H54 (cell line): ENCODE results near the gene KLHL33.

Experiments
- DNase-seq: peaks from one replicate; pipeline ENCODE4 v3.0.0; 2011; ENCODE audit warnings: low spot score, mixed read lengths; ENCODE audit not compliant: insufficient read length
- FAIRE-seq: peaks from 3 replicates; lab custom pipeline; 2011; peaks lifted over from hg19 to GRCh38; lab: Jason Lieb, UNC
- POLR2A ChIP-seq: IDR thresholded peaks from 2 replicates; pipeline ENCODE4 v1.6.1; 2011; ENCODE audit warnings: low read depth, mild to moderate bottlenecking, low read length

KLHL33 gene

GRCh38 chr14:20436363-20436755 lies 393 bp upstream of the KLHL33 start:
- DNase-seq (no peak), FAIRE-seq (no peak)
- no peak for TF ChIP-seq POLR2A

GRCh38 chr14:20434701-20435581 lies 1.0 kb downstream of the KLHL33 start:
- TF ChIP-seq POLR2A: no peak
- FAIRE-seq: no peak
- DNase-seq: no peak

GRCh38 chr14:20429801-20430669 lies 5.9 kb downstream of the KLHL33 start:
- TF ChIP-seq POLR2A: no peak
- FAIRE-seq (no peak), DNase-seq (no peak)

GRCh38 chr14:20428802-20429201 lies 7.2 kb downstream of the KLHL33 start:
- DNase-seq (no peak), FAIRE-seq (no peak)
- no peak for TF ChIP-seq POLR2A

- FAIRE-seq (no peak), DNase-seq (no peak)
- TF ChIP-seq POLR2A: no peak
These were observed 8.0 kb downstream of the KLHL33 start for GRCh38 chr14:20428010-20428365.

- DNase-seq (peak; percentile 12), FAIRE-seq (no peak)
- no peak for TF ChIP-seq POLR2A
These were observed 8.5 kb downstream of the KLHL33 start for GRCh38 chr14:20427231-20428009.

GRCh38 chr14:20424851-20425250 lies 11.1 kb downstream of the KLHL33 start:
- FAIRE-seq (no peak), DNase-seq (no peak)
- no peak for TF ChIP-seq POLR2A

- FAIRE-seq: no peak
- TF ChIP-seq POLR2A: no peak
These were observed 13.1 kb downstream of the KLHL33 start for GRCh38 chr14:20422886-20423285.

GRCh38 chr14:20421267-20421666 lies 14.7 kb downstream of the KLHL33 start:
- TF ChIP-seq POLR2A: no peak
- DNase-seq (no peak), FAIRE-seq (no peak)

More at GRCh38 chr14:20422886-20423285, 13.1 kb downstream of the KLHL33 start:
- DNase-seq: no peak

GRCh38 chr14:20419419-20419818 lies 16.5 kb downstream of the KLHL33 start:
- no peak for DNase-seq
- no peak for FAIRE-seq
- TF ChIP-seq POLR2A: no peak

- DNase-seq (no peak), FAIRE-seq (no peak)
- TF ChIP-seq POLR2A: no peak
These were observed 17.5 kb downstream of the KLHL33 start for GRCh38 chr14:20418501-20418909.

- no peak for TF ChIP-seq POLR2A
- DNase-seq (no peak), FAIRE-seq (no peak)
These were observed 18.4 kb downstream of the KLHL33 start for GRCh38 chr14:20417250-20418186.

- TF ChIP-seq POLR2A: no peak
- DNase-seq (no peak), FAIRE-seq (no peak)
These were observed 19.7 kb downstream of the KLHL33 start for GRCh38 chr14:20416223-20416622.
